Trophoblast cell (in vitro differentiated cells and primary cell): ENCODE data around the gene GPD1L.
"Not testable (repeated sequence)": the region's sequence is repeated elsewhere in the genome, so short reads cannot be mapped to it uniquely, and the experiment has no call there.

Experiments
- DNase-seq, 2 donors: peaks; one replicate each; pipeline ENCODE4 v3.0.0-alpha.2; 2016
- H2AFZ ChIP-seq: 2 replicates; pipeline ENCODE4 v1.6.1; 2013; ENCODE audit warnings: low read length, moderate library complexity, mild to moderate bottlenecking; ENCODE audit not compliant: insufficient read depth, poor library complexity
- H2AK5ac ChIP-seq: 2 replicates; pipeline ENCODE4 v1.6.1; 2013; ENCODE audit warnings: mild to moderate bottlenecking, low read length
- H2BK120ac ChIP-seq: 2 replicates; pipeline ENCODE4 v1.6.1; 2013; ENCODE audit warnings: low read length, mild to moderate bottlenecking, moderate library complexity; ENCODE audit not compliant: insufficient read depth, poor library complexity
- H2BK12ac ChIP-seq: 2 replicates; pipeline ENCODE4 v1.6.1; 2013; ENCODE audit warnings: mild to moderate bottlenecking, low read length, moderate library complexity
- H2BK5ac ChIP-seq: 2 replicates; pipeline ENCODE4 v1.6.1; 2013; ENCODE audit warnings: low read length, low read depth, moderate library complexity, mild to moderate bottlenecking; ENCODE audit not compliant: poor library complexity
- H3K14ac ChIP-seq: 2 replicates; pipeline ENCODE4 v1.6.1; 2013; ENCODE audit warnings: mild to moderate bottlenecking, low read length
- H3K18ac ChIP-seq: 2 replicates; pipeline ENCODE4 v1.6.1; 2013; ENCODE audit warnings: mild to moderate bottlenecking, low read length
- H3K23ac ChIP-seq: 2 replicates; pipeline ENCODE4 v1.6.1; 2013; ENCODE audit warnings: low read length
- H3K27ac ChIP-seq: 2 replicates; pipeline ENCODE4 v1.5.1; 2013; ENCODE audit warnings: low read depth, mild to moderate bottlenecking, inconsistent platforms, low read length, moderate library complexity
- H3K27me3 ChIP-seq: 2 replicates; pipeline ENCODE4 v1.6.1; 2013; ENCODE audit warnings: inconsistent platforms, mild to moderate bottlenecking, low read length, moderate library complexity; ENCODE audit not compliant: insufficient read depth
- H3K36me3 ChIP-seq, 2 experiments: 1 replicate in 1 of 2; 2 replicates in 1 of 2; pipeline ENCODE4 v1.6.1; 2013; ENCODE audit warnings: low read length in 2 of 2, mild to moderate bottlenecking in 2 of 2, moderate library complexity in 1 of 2; ENCODE audit not compliant: insufficient read depth in 2 of 2, control insufficient read depth in 1 of 2
- H3K4ac ChIP-seq: 2 replicates; pipeline ENCODE4 v1.6.1; 2013; ENCODE audit warnings: low read depth, mild to moderate bottlenecking, low read length, moderate library complexity
- H3K4me1 ChIP-seq, 2 experiments: 1 replicate in 1 of 2; 2 replicates in 1 of 2; pipeline ENCODE4 v1.6.1; 2013; ENCODE audit warnings: low read length in 2 of 2, mild to moderate bottlenecking in 2 of 2, moderate library complexity in 1 of 2; ENCODE audit not compliant: insufficient read depth in 2 of 2, control insufficient read depth in 1 of 2
- H3K4me2 ChIP-seq: 2 replicates; pipeline ENCODE4 v1.6.1; 2013; ENCODE audit warnings: inconsistent platforms, mild to moderate bottlenecking, low read length, moderate library complexity
- H3K4me3 ChIP-seq: 2 replicates; pipeline ENCODE4 v1.5.1; 2013; ENCODE audit warnings: mild to moderate bottlenecking, low read depth, low read length, inconsistent platforms
- H3K79me1 ChIP-seq: one replicate; pipeline ENCODE4 v1.6.1; 2013; ENCODE audit warnings: low read length
- H3K79me2 ChIP-seq: 2 replicates; pipeline ENCODE4 v1.6.1; 2013; ENCODE audit warnings: low read length, mild to moderate bottlenecking; ENCODE audit not compliant: control insufficient read depth, insufficient read depth, poor library complexity
- H3K9ac ChIP-seq: 2 replicates; pipeline ENCODE4 v1.6.1; 2013; ENCODE audit warnings: mild to moderate bottlenecking, low read length
- H3K9me3 ChIP-seq: 2 replicates; pipeline ENCODE4 v1.6.1; 2013; ENCODE audit warnings: low read depth, mild to moderate bottlenecking, control low read depth, inconsistent platforms, low read length; ENCODE audit not compliant: insufficient read depth
- H4K12ac ChIP-seq: 2 replicates; pipeline ENCODE4 v1.6.1; 2013; ENCODE audit warnings: low read depth, mild to moderate bottlenecking, low read length, moderate library complexity
- H4K8ac ChIP-seq: 2 replicates; pipeline ENCODE4 v1.6.1; 2013; ENCODE audit warnings: low read depth, mild to moderate bottlenecking, low read length, moderate library complexity
- H4K91ac ChIP-seq: one replicate; pipeline ENCODE4 v1.6.1; 2013; ENCODE audit warnings: low read depth, mild to moderate bottlenecking, low read length, moderate library complexity
- WGBS: extraction: QIAGEN DNeasy Blood & Tissue Kit; methylation state at CpG from one replicate; pipeline ENCODE4 v1.1.7; 2013; ENCODE audit warnings: missing lambda C conversion rate; ENCODE audit not compliant: insufficient read length, insufficient coverage; ENCODE audit errors: extremely low coverage; 5-methylcytosine and 5-hydroxymethylcytosine counted together

GPD1L gene

DNA sequence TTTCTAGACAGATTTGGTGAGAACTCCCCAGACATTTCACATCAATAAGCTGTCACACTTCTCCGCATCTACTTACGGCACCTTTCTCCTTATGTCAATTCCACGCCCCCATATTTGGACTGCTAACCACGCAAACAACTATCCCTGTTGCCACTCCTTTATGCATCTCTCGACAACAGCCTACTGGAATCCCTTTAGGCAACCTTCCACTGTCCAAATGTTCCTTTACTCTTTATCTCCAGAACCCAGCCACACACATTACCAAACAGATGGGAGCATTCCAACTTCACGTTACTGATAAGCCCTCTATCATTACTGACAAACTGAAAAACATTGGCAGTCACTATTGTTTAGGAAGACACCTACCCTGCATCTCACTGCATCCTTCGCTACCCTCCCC lies 32.2 kb upstream of the GPD1L start:
- H3K23ac ChIP-seq, H4K8ac ChIP-seq, H3K4me1 ChIP-seq, H3K14ac ChIP-seq, DNase-seq, H3K36me3 ChIP-seq, H4K12ac ChIP-seq, H3K9me3 ChIP-seq, H2BK5ac ChIP-seq, H3K4me2 ChIP-seq, H3K27ac ChIP-seq, H2AFZ ChIP-seq, H3K79me2 ChIP-seq, H2AK5ac ChIP-seq, H3K4me3 ChIP-seq, H2BK12ac ChIP-seq, H3K27me3 ChIP-seq, H3K9ac ChIP-seq, H3K79me1 ChIP-seq, H3K4ac ChIP-seq, H3K18ac ChIP-seq, H4K91ac ChIP-seq, H2BK120ac ChIP-seq: not testable (repeated sequence)
- no CpG with 5 or more reads among the region's 7 CpGs for WGBS

GRCh38 chr3:32076566-32076965 lies 29.9 kb upstream of the GPD1L start:
- no peak overlapping the region for H3K18ac ChIP-seq
- H3K9me3 ChIP-seq = no peaks in the 10 kb centered on the region
- no peak overlapping the region for H3K9ac ChIP-seq
- no peaks in the 10 kb centered on the region for H3K27me3 ChIP-seq
- no peak overlapping the region for H4K91ac ChIP-seq
- no peaks in the 10 kb centered on the region for H3K79me2 ChIP-seq
- no peak overlapping the region for H2AFZ ChIP-seq
- H3K14ac ChIP-seq = no peak overlapping the region
- no peak overlapping the region for H4K12ac ChIP-seq
- H3K4me2 ChIP-seq = no peak overlapping the region
- no peak overlapping the region for H4K8ac ChIP-seq
- no peak overlapping the region for H2BK12ac ChIP-seq
- H2AK5ac ChIP-seq = no peak overlapping the region
- H3K4me1 ChIP-seq = peaks cover 0 to 8% of the 10 kb centered on the region in 2 experiments
- H3K36me3 ChIP-seq = no peaks in the 10 kb centered on the region
- H3K79me1 ChIP-seq = no peaks in the 10 kb centered on the region
- H3K4ac ChIP-seq = no peak overlapping the region
- WGBS = no CpG with 5 or more reads among the region's 3 CpGs
- no peak overlapping the region for H2BK5ac ChIP-seq
- no peak overlapping the region for H3K23ac ChIP-seq
- H3K4me3 ChIP-seq = no peak overlapping the region
- no peak overlapping the region for H3K27ac ChIP-seq
- DNase-seq = no peak
- H2BK120ac ChIP-seq = no peak overlapping the region

- WGBS = no CpG with 5 or more reads among the region's 14 CpGs
- Histone ChIP-seq H3K27ac (no peak overlapping the region), H3K9ac (no peak overlapping the region), H3K79me1 (no peaks in the 10 kb centered on the region), H2AFZ (no peak overlapping the region), H2BK5ac (no peak overlapping the region), H3K36me3 (no peaks in the 10 kb centered on the region), H4K91ac (no peak overlapping the region), H3K27me3 (no peaks in the 10 kb centered on the region), H4K12ac (no peak overlapping the region), H3K4ac (no peak overlapping the region), H3K4me2 (no peak overlapping the region), H4K8ac (no peak overlapping the region), H2AK5ac (no peak overlapping the region), H2BK12ac (no peak overlapping the region), H3K4me1 (peaks cover 0 to 8% of the 10 kb centered on the region in 2 experiments), H3K18ac (no peak overlapping the region), H3K14ac (no peak overlapping the region), H3K23ac (no peak overlapping the region), H3K4me3 (no peak overlapping the region), H3K9me3 (no peaks in the 10 kb centered on the region), H2BK120ac (no peak overlapping the region), H3K79me2 (no peaks in the 10 kb centered on the region)
- DNase-seq = no peak
These were observed 28.9 kb upstream of the GPD1L start for GRCh38 chr3:32077260-32078084.

GRCh38 chr3:32078085-32078634 lies 28.3 kb upstream of the GPD1L start:
- no peak overlapping the region for H3K14ac ChIP-seq
- H3K27me3 ChIP-seq = no peaks in the 10 kb centered on the region
- H3K18ac ChIP-seq = no peak overlapping the region
- no peak overlapping the region for H3K27ac ChIP-seq
- no peak overlapping the region for H3K4me3 ChIP-seq
- WGBS = no CpG with 5 or more reads among the region's 3 CpGs
- H3K4me1 ChIP-seq = peaks cover 0 to 8% of the 10 kb centered on the region in 2 experiments
- no peak overlapping the region for H2BK12ac ChIP-seq
- no peak overlapping the region for H2AK5ac ChIP-seq
- no peak overlapping the region for H2BK5ac ChIP-seq
- H3K9ac ChIP-seq = no peak overlapping the region
- DNase-seq = no peak
- no peaks in the 10 kb centered on the region for H3K9me3 ChIP-seq
- H3K23ac ChIP-seq = no peak overlapping the region
- H3K79me2 ChIP-seq = no peaks in the 10 kb centered on the region
- H3K79me1 ChIP-seq = no peaks in the 10 kb centered on the region
- no peak overlapping the region for H2AFZ ChIP-seq
- no peak overlapping the region for H4K91ac ChIP-seq
- no peak overlapping the region for H4K12ac ChIP-seq
- no peak overlapping the region for H3K4ac ChIP-seq
- H2BK120ac ChIP-seq = no peak overlapping the region
- H3K36me3 ChIP-seq = no peaks in the 10 kb centered on the region
- H4K8ac ChIP-seq = no peak overlapping the region
- no peak overlapping the region for H3K4me2 ChIP-seq
